HepG2 (cell line): ENCODE data around the gene RGS19. TPM values are rescaled to one million over a fixed set of nuclear protein-coding genes. Genes with fewer than 3 reads are reported as not detected.

Experiments
- ATAC-seq: fragments of 200-7000 bp; cut with Tn5 transposase; 3 replicates; pipeline ENCODE4 v1.9.1; 2020; ENCODE audit warnings: mild to moderate bottlenecking, moderate library complexity
- BruUV-seq: library from RNA; stranded (reverse); fragments of 400-500 nt; replicated peaks from 2 replicates; lab custom pipeline; 2021; lab: Mats Ljungman, UMichigan
- CTCF ChIA-PET: fragments of 300-600 bp; formaldehyde crosslinking; extraction: SDS; loops from one replicate; lab custom pipeline; 2021; ENCODE audit warnings: low total read pairs, inconsistent platforms, low intra/inter-chr PET ratio; lab: Yijun Ruan, JAX
- POLR2A ChIA-PET: fragments of 350-600 bp; sonication (Branson Sonifier 250); formaldehyde crosslinking; loops from one replicate; lab custom pipeline; 2020; ENCODE audit warnings: antibody characterized with exemption, inconsistent platforms; lab: Yijun Ruan, JAX
- DNase-seq: peaks from one replicate; pipeline ENCODE4 v3.0.0-alpha.2; 2015; ENCODE audit warnings: low spot score
- FAIRE-seq: peaks from 3 replicates; lab custom pipeline; 2011; peaks lifted over from hg19 to GRCh38; lab: Jason Lieb, UNC
- H2AFZ ChIP-seq: one replicate; pipeline ENCODE4 v1.6.1; 2011; ENCODE audit warnings: low read length, inconsistent platforms
- H3K27ac ChIP-seq: fragments of 300-600 bp; 3 replicates; pipeline ENCODE4 v1.8.0; 2011; ENCODE audit warnings: mixed run types, mild to moderate bottlenecking, mixed read lengths, low read length, inconsistent platforms; ENCODE audit not compliant: insufficient read depth; ENCODE audit errors: extremely low read length
- H3K27me3 ChIP-seq, 2 experiments: fragments of 200-600 bp in 1 of 2; 2 replicates in 1 of 2; 3 replicates in 1 of 2; pipeline versions ENCODE4 v1.6.0 to v1.8.0; 2011; ENCODE audit warnings: low read length in 2 of 2, mild to moderate bottlenecking in 2 of 2, moderate library complexity in 2 of 2, inconsistent platforms in 1 of 2; ENCODE audit not compliant: insufficient read depth in 2 of 2, control insufficient read depth in 1 of 2
- H3K36me3 ChIP-seq, 2 experiments: fragments of 200-600 bp in 1 of 2; replicated peaks in 1 of 2; 2 replicates in 1 of 2; 3 replicates in 1 of 2; pipeline versions ENCODE4 v1.5.1 to v1.8.0; 2011; ENCODE audit warnings: low read length in 2 of 2, inconsistent platforms in 1 of 2; ENCODE audit not compliant: insufficient read depth in 2 of 2, control insufficient read depth in 1 of 2
- H3K4me1 ChIP-seq: 2 replicates; pipeline ENCODE4 v1.5.1; 2012; ENCODE audit warnings: low read length, inconsistent platforms; ENCODE audit not compliant: insufficient read depth
- H3K4me2 ChIP-seq: 2 replicates; pipeline ENCODE4 v1.6.0; 2011; ENCODE audit warnings: low read depth, low read length, inconsistent platforms
- H3K4me3 ChIP-seq, 3 experiments: fragments of 200-600 bp in 1 of 3; sonication (generic), shearing (Covaris generic) in 1 of 3; replicated peaks in 1 of 3; 2 replicates each; pipeline ENCODE4 v1.5.1; 2011 to 2016; ENCODE audit warnings: low read length in 3 of 3, inconsistent platforms in 2 of 3, low read depth in 2 of 3, mild to moderate bottlenecking in 2 of 3, control low read depth in 1 of 3, mixed read lengths in 1 of 3; ENCODE audit not compliant: insufficient read depth in 1 of 3
- H3K79me2 ChIP-seq: one replicate; pipeline ENCODE4 v1.6.1; 2011; ENCODE audit warnings: low read length, inconsistent platforms; ENCODE audit not compliant: insufficient read depth
- H3K9ac ChIP-seq: 2 replicates; pipeline ENCODE4 v1.6.0; 2011; ENCODE audit warnings: mild to moderate bottlenecking, low read depth, low read length, inconsistent platforms; ENCODE audit not compliant: insufficient read depth
- H3K9me3 ChIP-seq: 2 replicates; pipeline ENCODE4 v1.5.1; 2012; ENCODE audit warnings: mild to moderate bottlenecking, low read length
- H4K20me1 ChIP-seq: 2 replicates; pipeline ENCODE4 v1.6.0; 2011; ENCODE audit warnings: inconsistent platforms, mild to moderate bottlenecking, low read length, moderate library complexity; ENCODE audit not compliant: insufficient read depth
- SRY ChIP-seq: sonication (generic); formaldehyde crosslinking; IDR thresholded peaks from 2 replicates; pipeline ENCODE4 v1.8.0; 2022; ENCODE audit warnings: mild to moderate bottlenecking, missing genetic modification reagents
- ZNF776 ChIP-seq: sonication (generic); formaldehyde crosslinking; IDR thresholded peaks from 2 replicates; pipeline ENCODE4 v1.4.0; 2020; ENCODE audit warnings: mild to moderate bottlenecking, missing genetic modification reagents
- WGBS: methylation state at CpG from one replicate; pipeline ENCODE4 v1.1.6; 2017; ENCODE audit warnings: low lambda C conversion rate; 5-methylcytosine and 5-hydroxymethylcytosine counted together
- in situ Hi-C: cut with HindIII; loops from 2 replicates; pipeline ENCODE4 v1.10.0; 2017; ENCODE audit warnings: low pct_unique_long_range_greater_than_20kb; ENCODE audit not compliant: extremely low pct_ligation_motif_present
- intact Hi-C: fragments of 100-400 bp; cut with micrococcal nuclease; formaldehyde crosslinking; loops from one replicate; pipeline ENCODE4 v1.10.0; 2022; ENCODE audit not compliant: unreplicated experiment
- polyA plus RNA-seq, 8 experiments: library from polyadenylated mRNA; depleted of rRNA in 3 of 8; stranded (reverse) in 7 of 8; unstranded in 1 of 8; fragments of >200 nt; fragmentation: Illumina TruSeq in 4 of 8; extraction: Trizol in 4 of 8; gene quantifications; 2 replicates each; pipeline versions ENCODE4 v1.2.1 to v1.2.3, GENCODE V29; 2011 to 2016; ENCODE audit warnings: low read depth in 4 of 8, missing spikeins in 1 of 8, mixed read lengths in 1 of 8; ENCODE audit not compliant: insufficient read depth in 1 of 8
- total RNA-seq, 5 experiments: library from RNA; depleted of rRNA; stranded (reverse); fragments of >200 nt; fragmentation: Illumina TruSeq; extraction: Trizol; gene quantifications; 2 replicates each; pipeline ENCODE4 v1.2.3, GENCODE V29; 2016; ENCODE audit warnings: low read depth in 1 of 5
- TF ChIP-seq, protein P1 (sequence below): sonication (generic); formaldehyde crosslinking; IDR thresholded peaks from 2 replicates; pipeline ENCODE4 v1.4.0; 2020; ENCODE audit warnings: mild to moderate bottlenecking, missing genetic modification reagents
- TF ChIP-seq, protein P2 (sequence below): sonication (generic); formaldehyde crosslinking; IDR thresholded peaks from 2 replicates; pipeline ENCODE4 v1.5.0; 2020; ENCODE audit warnings: mild to moderate bottlenecking, low read depth, missing genetic modification reagents, borderline replicate concordance
- TF ChIP-seq, protein P3 (sequence below): sonication (generic); formaldehyde crosslinking; IDR thresholded peaks from 2 replicates; pipeline ENCODE4 v1.4.0; 2020; ENCODE audit warnings: mild to moderate bottlenecking, missing genetic modification reagents

The RGS19 gene
- total and polyA plus RNA-seq, 2 of the 13 experiments (the other 11 are each of a cell fraction or from before 2014, with no cell fraction given) = 10.7 to 11.9 TPM

DNA sequence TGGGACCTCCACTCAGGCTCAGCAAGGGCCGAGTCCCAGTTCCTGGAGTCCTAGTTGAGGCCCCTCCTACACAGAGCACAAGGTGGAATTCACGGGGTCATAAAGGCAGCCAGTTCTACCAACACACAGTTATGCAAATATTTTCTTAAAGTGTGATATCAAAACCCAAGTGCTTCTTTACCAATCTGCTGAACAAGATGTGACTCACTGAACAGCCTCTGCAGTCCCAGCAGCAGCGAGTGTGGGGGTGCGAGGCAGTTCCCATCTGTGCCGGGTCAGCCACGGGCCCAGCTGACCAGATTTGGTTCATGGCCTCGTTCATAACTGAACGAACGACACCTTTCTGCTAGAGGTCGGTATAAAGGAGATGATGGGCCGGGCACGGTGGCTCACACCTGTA is 20.8 kb downstream of the RGS19 start:
- intact Hi-C loops = no loop called here
- Histone ChIP-seq H3K27me3 (no peaks in the 10 kb centered on the region; a peak in 1 of 5 replicates), H3K9ac (no peak overlapping the region), H2AFZ (no peak overlapping the region), H3K79me2 (no peaks in the 10 kb centered on the region), H3K27ac (no peak overlapping the region), H3K4me3 (0 out of 6 replicates have a peak overlapping the region, but pooled peaks of 1 of the 3 experiments have one; percentile 69), H4K20me1 (0 out of 2 replicates have a peak, but pooled peaks cover under 1% of the 10 kb centered on the region), H3K4me1 (peaks cover 69% of the 10 kb centered on the region), H3K36me3 (no peaks in the 10 kb centered on the region), H3K9me3 (no peaks in the 10 kb centered on the region), H3K4me2 (no peak overlapping the region)
- no TSS peak for BruUV-seq
- DNase-seq (no peak), FAIRE-seq (no peak), ATAC-seq (no peak)
- 77% methylated on average over 12 of the region's 12 CpGs for WGBS
- TF ChIP-seq, protein P1, sequence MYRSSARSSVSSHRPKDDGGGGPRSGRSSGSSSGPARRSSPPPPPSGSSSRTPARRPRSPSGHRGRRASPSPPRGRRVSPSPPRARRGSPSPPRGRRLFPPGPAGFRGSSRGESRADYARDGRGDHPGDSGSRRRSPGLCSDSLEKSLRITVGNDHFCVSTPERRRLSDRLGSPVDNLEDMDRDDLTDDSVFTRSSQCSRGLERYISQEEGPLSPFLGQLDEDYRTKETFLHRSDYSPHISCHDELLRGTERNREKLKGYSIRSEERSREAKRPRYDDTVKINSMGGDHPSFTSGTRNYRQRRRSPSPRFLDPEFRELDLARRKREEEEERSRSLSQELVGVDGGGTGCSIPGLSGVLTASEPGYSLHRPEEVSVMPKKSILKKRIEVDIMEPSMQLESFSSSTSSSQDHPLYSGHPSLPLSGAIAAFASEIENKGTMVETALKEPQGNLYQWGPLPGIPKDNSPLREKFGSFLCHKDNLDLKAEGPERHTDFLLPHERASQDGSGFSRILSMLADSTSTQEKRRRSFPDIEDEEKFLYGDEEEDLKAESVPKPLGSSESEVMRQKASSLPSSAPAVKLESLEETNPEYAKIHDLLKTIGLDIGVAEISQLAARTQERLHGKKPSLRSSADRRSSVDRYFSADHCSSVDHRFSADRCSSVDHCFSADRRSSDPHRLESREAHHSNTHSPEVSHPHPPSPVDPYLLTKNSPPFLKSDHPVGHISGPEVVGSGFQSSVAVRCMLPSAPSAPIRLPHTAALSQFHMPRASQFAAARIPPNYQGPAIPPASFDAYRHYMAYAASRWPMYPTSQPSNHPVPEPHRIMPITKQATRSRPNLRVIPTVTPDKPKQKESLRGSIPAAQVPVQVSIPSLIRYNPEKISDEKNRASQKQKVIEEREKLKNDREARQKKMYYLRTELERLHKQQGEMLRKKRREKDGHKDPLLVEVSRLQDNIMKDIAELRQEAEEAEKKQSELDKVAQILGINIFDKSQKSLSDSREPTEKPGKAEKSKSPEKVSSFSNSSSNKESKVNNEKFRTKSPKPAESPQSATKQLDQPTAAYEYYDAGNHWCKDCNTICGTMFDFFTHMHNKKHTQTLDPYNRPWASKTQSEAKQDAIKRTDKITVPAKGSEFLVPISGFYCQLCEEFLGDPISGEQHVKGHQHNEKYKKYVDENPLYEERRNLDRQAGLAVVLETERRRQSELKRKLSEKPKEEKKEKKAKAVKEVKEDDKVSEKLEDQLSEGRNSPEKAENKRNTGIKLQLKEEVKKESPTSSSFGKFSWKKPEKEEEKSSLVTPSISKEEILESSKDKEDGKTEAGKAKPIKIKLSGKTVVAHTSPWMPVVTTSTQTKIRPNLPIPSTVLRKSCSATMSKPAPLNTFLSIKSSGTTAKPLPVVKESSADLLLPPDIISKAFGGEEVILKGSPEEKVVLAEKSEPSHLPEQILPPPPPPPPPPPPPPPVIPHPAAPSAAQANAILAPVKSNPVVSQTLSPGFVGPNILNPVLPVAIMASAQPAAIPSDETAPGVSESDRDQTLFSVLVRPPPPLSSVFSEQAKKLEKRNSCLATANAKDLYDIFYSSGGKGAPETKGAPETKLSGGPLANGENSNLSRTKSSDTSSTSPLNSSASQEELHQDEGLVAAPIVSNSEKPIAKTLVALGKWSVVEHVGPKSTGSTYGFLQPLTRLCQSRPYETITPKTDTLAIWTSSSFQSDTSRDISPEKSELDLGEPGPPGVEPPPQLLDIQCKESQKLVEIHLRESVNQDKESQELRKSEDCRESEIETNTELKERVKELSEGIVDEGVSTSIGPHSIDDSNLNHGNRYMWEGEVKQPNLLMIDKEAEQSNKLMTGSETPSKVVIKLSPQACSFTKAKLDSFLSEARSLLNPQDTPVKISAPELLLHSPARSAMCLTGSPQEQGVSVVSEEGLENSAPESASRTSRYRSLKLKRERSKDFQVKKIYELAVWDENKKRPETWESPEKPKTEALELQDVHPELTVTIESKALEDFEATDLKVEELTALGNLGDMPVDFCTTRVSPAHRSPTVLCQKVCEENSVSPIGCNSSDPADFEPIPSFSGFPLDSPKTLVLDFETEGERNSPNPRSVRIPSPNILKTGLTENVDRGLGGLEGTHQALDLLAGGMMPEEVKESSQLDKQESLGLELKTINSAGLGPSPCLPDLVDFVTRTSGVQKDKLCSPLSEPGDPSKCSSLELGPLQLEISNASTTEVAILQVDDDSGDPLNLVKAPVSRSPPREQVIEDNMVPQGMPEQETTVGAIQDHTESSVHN = 0 out of 2 replicates have a peak, but pooled peaks have one; percentile 51
- TF ChIP-seq, protein P2, sequence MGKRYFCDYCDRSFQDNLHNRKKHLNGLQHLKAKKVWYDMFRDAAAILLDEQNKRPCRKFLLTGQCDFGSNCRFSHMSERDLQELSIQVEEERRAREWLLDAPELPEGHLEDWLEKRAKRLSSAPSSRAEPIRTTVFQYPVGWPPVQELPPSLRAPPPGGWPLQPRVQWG (CRISPR knock-in tag) = no peak
- TF ChIP-seq ZNF776 (0 out of 2 replicates have a peak, but pooled peaks have one; percentile 61), SRY (CRISPR knock-in tag) (0 out of 2 replicates have a peak, but pooled peaks have one; percentile 48)
- TF ChIP-seq, protein P3, sequence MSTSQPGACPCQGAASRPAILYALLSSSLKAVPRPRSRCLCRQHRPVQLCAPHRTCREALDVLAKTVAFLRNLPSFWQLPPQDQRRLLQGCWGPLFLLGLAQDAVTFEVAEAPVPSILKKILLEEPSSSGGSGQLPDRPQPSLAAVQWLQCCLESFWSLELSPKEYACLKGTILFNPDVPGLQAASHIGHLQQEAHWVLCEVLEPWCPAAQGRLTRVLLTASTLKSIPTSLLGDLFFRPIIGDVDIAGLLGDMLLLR (CRISPR knock-in tag) = peak; percentile 27; the same call in 1 of the 2 replicates
- in situ Hi-C loops = loop anchor here (5.0 kb wide), 1 partner anchor 81 kb away; the partner anchor contains the start of gene SAMD10
- ChIA-PET CTCF (interaction anchor here (1.2 to 3.7 kb wide), 2 partner anchors 78 to 102 kb away, joined by 3 to 33 read pairs; partner anchors contain the start of genes PRPF6, SAMD10 and UCKL1), POLR2A (interaction anchor here (0.7 to 4.6 kb wide), 5 partner anchors 8 to 78 kb away, joined by 3 to 41 read pairs (median 4); partner anchors contain the start of genes C20orf204 and PRPF6)
